ENCODE results near the gene GTF3C2. TPM values are rescaled to one million over a fixed set of nuclear protein-coding genes. Genes with fewer than 3 reads are reported as not detected.

GTF3C2 gene
- total and polyA plus RNA-seq, 2 of the 13 experiments (the other 11 are each of a cell fraction or from before 2014, with no cell fraction given), result 77.5 to 130 TPM

DNA sequence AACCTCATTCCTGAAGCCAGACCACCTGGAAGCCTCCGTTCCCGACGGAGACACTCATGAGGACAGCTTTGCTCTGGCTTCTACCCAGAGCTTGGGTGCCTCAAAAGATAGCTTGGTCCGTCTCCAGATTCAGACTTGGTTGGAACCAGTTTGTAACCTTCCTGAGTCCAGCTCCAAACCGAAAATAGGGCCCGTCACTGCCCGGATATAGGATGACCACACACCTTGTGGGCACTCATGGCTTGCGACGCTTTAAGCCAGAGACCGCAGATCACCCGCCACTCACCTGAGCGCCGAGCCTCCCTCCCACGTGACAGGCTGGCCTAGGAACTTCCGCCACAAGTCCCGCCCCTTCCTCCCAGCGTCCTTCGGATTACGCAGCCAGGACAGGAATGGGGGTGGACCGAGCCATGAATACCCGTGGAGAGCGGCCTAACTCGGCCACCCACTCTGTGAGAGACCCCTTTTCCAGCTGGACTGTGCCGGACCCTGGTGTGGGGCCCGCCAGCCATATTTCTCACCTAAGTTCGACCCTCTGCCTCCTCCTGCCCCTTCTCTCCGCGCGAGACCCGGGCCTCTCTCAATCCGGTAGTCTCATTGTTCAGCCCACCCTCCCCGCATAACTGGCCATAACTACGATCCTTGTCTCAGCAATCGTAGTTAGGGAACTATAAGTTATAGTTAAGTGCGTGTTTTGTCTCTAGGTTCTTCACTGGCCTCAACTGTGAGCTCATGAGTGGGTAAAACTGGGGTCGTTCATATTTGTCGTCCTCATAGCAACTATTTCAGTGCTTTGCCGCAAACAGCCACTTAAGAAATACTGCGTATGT lies 33.6 kb downstream of the GTF3C2 start, which contains the start of gene MPV17 (continued):
- TF ChIP-seq IKZF4 (CRISPR knock-in tag; IDR thresholded peaks at IDR 0.05; ENCODE audit: borderline replicate concordance, low read depth, not compliant biosample characterization) (no peak), TSC22D2 (CRISPR knock-in tag; IDR thresholded peaks at IDR 0.05; ENCODE audit: borderline replicate concordance) (peak; percentile 88; the same call in 1 of the 2 replicates), ZNF282 (IDR thresholded peaks at IDR 0.05; ENCODE audit: partially characterized antibody) (no peak), RFXANK (CRISPR knock-in tag; IDR thresholded peaks at IDR 0.05) (0 out of 2 replicates have a peak, but pooled peaks have one; percentile 26), NCOR1 (IDR thresholded peaks at IDR 0.05; ENCODE audit: borderline replicate concordance, low read length) (no peak; the same call in 1 of the 2 replicates), HES4 (CRISPR knock-in tag; IDR thresholded peaks at IDR 0.05; ENCODE audit: borderline replicate concordance) (peak; percentile 91; the same call in 1 of the 2 replicates), KLF6 (CRISPR knock-in tag; IDR thresholded peaks at IDR 0.05) (peak; percentile 59; the same call in 1 of the 2 replicates), ZZZ3 (CRISPR knock-in tag; IDR thresholded peaks at IDR 0.05; ENCODE audit: borderline replicate concordance) (peak; percentile 41; the same call in 1 of the 2 replicates), SETDB1 (CRISPR knock-in tag; IDR thresholded peaks at IDR 0.05; ENCODE audit: borderline replicate concordance) (no peak), GABPB1 (CRISPR knock-in tag; IDR thresholded peaks at IDR 0.05) (peak; percentile 98), IKZF1 (IDR thresholded peaks at IDR 0.05) (no peak)
- TF ChIP-seq, protein P1, sequence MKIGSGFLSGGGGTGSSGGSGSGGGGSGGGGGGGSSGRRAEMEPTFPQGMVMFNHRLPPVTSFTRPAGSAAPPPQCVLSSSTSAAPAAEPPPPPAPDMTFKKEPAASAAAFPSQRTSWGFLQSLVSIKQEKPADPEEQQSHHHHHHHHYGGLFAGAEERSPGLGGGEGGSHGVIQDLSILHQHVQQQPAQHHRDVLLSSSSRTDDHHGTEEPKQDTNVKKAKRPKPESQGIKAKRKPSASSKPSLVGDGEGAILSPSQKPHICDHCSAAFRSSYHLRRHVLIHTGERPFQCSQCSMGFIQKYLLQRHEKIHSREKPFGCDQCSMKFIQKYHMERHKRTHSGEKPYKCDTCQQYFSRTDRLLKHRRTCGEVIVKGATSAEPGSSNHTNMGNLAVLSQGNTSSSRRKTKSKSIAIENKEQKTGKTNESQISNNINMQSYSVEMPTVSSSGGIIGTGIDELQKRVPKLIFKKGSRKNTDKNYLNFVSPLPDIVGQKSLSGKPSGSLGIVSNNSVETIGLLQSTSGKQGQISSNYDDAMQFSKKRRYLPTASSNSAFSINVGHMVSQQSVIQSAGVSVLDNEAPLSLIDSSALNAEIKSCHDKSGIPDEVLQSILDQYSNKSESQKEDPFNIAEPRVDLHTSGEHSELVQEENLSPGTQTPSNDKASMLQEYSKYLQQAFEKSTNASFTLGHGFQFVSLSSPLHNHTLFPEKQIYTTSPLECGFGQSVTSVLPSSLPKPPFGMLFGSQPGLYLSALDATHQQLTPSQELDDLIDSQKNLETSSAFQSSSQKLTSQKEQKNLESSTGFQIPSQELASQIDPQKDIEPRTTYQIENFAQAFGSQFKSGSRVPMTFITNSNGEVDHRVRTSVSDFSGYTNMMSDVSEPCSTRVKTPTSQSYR (CRISPR knock-in tag; IDR thresholded peaks at IDR 0.05; ENCODE audit: borderline replicate concordance), result peak; percentile 81; the same call in 1 of the 2 replicates
- TF ChIP-seq, protein P2, sequence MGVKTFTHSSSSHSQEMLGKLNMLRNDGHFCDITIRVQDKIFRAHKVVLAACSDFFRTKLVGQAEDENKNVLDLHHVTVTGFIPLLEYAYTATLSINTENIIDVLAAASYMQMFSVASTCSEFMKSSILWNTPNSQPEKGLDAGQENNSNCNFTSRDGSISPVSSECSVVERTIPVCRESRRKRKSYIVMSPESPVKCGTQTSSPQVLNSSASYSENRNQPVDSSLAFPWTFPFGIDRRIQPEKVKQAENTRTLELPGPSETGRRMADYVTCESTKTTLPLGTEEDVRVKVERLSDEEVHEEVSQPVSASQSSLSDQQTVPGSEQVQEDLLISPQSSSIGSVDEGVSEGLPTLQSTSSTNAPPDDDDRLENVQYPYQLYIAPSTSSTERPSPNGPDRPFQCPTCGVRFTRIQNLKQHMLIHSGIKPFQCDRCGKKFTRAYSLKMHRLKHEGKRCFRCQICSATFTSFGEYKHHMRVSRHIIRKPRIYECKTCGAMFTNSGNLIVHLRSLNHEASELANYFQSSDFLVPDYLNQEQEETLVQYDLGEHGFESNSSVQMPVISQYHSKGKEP (CRISPR knock-in tag; IDR thresholded peaks at IDR 0.05), result no peak; the same call in 1 of the 2 replicates
- TF ChIP-seq, protein P3, sequence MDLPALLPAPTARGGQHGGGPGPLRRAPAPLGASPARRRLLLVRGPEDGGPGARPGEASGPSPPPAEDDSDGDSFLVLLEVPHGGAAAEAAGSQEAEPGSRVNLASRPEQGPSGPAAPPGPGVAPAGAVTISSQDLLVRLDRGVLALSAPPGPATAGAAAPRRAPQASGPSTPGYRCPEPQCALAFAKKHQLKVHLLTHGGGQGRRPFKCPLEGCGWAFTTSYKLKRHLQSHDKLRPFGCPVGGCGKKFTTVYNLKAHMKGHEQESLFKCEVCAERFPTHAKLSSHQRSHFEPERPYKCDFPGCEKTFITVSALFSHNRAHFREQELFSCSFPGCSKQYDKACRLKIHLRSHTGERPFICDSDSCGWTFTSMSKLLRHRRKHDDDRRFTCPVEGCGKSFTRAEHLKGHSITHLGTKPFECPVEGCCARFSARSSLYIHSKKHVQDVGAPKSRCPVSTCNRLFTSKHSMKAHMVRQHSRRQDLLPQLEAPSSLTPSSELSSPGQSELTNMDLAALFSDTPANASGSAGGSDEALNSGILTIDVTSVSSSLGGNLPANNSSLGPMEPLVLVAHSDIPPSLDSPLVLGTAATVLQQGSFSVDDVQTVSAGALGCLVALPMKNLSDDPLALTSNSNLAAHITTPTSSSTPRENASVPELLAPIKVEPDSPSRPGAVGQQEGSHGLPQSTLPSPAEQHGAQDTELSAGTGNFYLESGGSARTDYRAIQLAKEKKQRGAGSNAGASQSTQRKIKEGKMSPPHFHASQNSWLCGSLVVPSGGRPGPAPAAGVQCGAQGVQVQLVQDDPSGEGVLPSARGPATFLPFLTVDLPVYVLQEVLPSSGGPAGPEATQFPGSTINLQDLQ (CRISPR knock-in tag; IDR thresholded peaks at IDR 0.05), result no peak
- TF ChIP-seq, protein P4, sequence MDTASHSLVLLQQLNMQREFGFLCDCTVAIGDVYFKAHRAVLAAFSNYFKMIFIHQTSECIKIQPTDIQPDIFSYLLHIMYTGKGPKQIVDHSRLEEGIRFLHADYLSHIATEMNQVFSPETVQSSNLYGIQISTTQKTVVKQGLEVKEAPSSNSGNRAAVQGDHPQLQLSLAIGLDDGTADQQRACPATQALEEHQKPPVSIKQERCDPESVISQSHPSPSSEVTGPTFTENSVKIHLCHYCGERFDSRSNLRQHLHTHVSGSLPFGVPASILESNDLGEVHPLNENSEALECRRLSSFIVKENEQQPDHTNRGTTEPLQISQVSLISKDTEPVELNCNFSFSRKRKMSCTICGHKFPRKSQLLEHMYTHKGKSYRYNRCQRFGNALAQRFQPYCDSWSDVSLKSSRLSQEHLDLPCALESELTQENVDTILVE (CRISPR knock-in tag; IDR thresholded peaks at IDR 0.05), result peak; percentile 84; the same call in 1 of the 2 replicates
- TF ChIP-seq, protein P5, sequence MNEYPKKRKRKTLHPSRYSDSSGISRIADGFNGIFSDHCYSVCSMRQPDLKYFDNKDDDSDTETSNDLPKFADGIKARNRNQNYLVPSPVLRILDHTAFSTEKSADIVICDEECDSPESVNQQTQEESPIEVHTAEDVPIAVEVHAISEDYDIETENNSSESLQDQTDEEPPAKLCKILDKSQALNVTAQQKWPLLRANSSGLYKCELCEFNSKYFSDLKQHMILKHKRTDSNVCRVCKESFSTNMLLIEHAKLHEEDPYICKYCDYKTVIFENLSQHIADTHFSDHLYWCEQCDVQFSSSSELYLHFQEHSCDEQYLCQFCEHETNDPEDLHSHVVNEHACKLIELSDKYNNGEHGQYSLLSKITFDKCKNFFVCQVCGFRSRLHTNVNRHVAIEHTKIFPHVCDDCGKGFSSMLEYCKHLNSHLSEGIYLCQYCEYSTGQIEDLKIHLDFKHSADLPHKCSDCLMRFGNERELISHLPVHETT (CRISPR knock-in tag; conservative IDR thresholded peaks at IDR 0.05), result no peak
- TF ChIP-seq, protein P6, sequence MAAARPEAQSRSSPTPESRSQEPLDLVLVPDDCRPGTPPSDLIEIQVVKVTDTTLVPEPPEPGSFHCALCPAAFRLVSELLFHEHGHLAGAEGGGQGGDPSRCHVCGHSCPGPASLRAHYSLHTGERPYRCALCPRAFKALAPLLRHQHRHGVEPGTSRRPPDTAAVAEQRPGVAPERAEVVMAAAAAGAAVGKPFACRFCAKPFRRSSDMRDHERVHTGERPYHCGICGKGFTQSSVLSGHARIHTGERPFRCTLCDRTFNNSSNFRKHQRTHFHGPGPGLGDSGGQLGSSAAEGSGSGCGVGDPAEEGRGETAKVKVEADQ (CRISPR knock-in tag; IDR thresholded peaks at IDR 0.05; ENCODE audit: borderline replicate concordance), result peak; percentile 50; the same call in 1 of the 2 replicates
